Measurements from ENCODE around the gene EXOSC5.

DNA sequence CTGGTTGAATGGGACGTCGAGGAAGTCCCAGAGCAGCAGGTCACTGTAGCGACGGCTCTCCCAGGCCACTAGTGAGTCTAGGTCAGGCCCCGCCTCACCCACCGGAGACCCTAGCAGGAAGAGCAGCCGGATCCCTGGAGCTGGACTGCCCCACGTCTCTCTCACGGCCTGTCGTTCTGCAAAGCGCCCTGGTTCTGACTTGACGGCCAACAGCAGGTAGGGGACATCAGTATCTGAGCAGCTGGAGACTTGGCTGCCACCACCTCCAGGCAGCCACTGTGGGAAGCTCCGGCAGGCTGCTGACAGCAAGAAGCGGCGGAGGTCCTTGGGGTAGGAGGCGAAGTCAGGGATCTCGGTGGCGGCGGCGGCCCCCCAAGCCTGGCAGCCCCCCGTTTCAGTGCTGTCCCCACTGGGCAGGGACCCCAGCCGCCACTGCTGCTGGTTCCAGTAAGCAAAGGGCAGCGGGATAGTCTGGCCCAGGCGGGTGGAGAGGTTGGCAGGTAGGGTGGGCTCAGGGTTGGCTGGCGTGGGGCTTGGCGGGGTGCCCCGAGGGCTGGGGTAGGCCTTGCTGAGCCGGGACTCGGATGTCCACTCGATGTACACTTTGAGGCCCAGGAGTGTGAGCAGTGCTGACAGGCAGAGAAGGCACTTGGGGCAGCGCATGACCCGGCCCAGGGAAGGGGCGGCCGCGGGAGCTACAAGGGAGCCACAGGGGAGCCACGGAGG, 29.1 kb upstream of the EXOSC5 start:
- TF ChIP-seq POLR2A (IDR thresholded peaks at IDR 0.05) (no peak), POLR2AphosphoS5 (IDR thresholded peaks at IDR 0.05) (no peak)
- TF ChIP-seq, protein P1, sequence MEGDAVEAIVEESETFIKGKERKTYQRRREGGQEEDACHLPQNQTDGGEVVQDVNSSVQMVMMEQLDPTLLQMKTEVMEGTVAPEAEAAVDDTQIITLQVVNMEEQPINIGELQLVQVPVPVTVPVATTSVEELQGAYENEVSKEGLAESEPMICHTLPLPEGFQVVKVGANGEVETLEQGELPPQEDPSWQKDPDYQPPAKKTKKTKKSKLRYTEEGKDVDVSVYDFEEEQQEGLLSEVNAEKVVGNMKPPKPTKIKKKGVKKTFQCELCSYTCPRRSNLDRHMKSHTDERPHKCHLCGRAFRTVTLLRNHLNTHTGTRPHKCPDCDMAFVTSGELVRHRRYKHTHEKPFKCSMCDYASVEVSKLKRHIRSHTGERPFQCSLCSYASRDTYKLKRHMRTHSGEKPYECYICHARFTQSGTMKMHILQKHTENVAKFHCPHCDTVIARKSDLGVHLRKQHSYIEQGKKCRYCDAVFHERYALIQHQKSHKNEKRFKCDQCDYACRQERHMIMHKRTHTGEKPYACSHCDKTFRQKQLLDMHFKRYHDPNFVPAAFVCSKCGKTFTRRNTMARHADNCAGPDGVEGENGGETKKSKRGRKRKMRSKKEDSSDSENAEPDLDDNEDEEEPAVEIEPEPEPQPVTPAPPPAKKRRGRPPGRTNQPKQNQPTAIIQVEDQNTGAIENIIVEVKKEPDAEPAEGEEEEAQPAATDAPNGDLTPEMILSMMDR (IDR thresholded peaks at IDR 0.05) = no peak
